ENCODE measurements around the gene ZNF57. TPM values are rescaled to one million over a fixed set of nuclear protein-coding genes. Genes with fewer than 3 reads are reported as not detected.
A peak's percentile ranks its signal among the peaks of the same experiment; 100 is the strongest.
"Not testable (repeated sequence)": the region's sequence is repeated elsewhere in the genome, so short reads cannot be mapped to it uniquely, and the experiment has no call there.

Gene ZNF57
- total RNA-seq, 2 donors from 2014 or later: 3.9 to 5.2 TPM

- Mint-ChIP-seq H3K27ac (no peak overlapping the region), H3K9me3 (peaks cover 9 to 10% of the 10 kb centered on the region in 2 donors), H3K36me3 (peaks cover 16% of the 10 kb centered on the region in 2 donors)
- no peak for ATAC-seq
- no peak for DNase-seq (ENCODE audit: low spot score in 2 of 2)
Measured at GRCh38 chr19:2927032-2927430, 26.3 kb downstream of the ZNF57 start.

GRCh38 chr19:2933490-2933910, 32.8 kb downstream of the ZNF57 start:
- DNase-seq (ENCODE audit: low spot score in 2 of 2) (no peak), ATAC-seq (no peak)
- Mint-ChIP-seq H3K27ac (no peak overlapping the region), H3K36me3 (peaks cover 55 to 77% of the 10 kb centered on the region in 2 donors), H3K9me3 (peaks cover 22 to 25% of the 10 kb centered on the region in 2 donors)

- not testable (repeated sequence) for DNase-seq (ENCODE audit: low spot score in 2 of 2); H3K27ac Mint-ChIP-seq; ATAC-seq
- Mint-ChIP-seq H3K36me3 (peaks cover 49 to 72% of the 10 kb centered on the region in 2 donors), H3K9me3 (peaks cover 18 to 20% of the 10 kb centered on the region in 2 donors)
Measured at GRCh38 chr19:2935863-2936262, 35.1 kb downstream of the ZNF57 start.

- peak overlapping the region in 1 of 2 donors; percentile 55 for H3K27ac Mint-ChIP-seq
- ATAC-seq (no peak), DNase-seq (ENCODE audit: low spot score in 2 of 2) (no peak)
- no peaks in the 10 kb centered on the region for H3K9me3 Mint-ChIP-seq
- H3K36me3 Mint-ChIP-seq: peaks cover 0 to 5% of the 10 kb centered on the region in 2 donors
Measured at GRCh38 chr19:2942928-2943640, 42.4 kb downstream of the ZNF57 start.

GRCh38 chr19:2944403-2944774, 43.7 kb downstream of the ZNF57 start:
- DNase-seq (ENCODE audit: low spot score in 2 of 2) (no peak), ATAC-seq (no peak)
- Mint-ChIP-seq H3K36me3 (peaks cover 0 to under 1% of the 10 kb centered on the region in 2 donors), H3K9me3 (no peaks in the 10 kb centered on the region), H3K27ac (peak overlapping the region; percentile 75 to 90)

GRCh38 chr19:2944775-2945574, 44.2 kb downstream of the ZNF57 start, which contains the start of gene ZNF77:
ZNF77 (minus strand) TSS chr19:2944971; CDS start chr19:2944840, 131 bp downstream.
- peaks cover 1 to 6% of the 10 kb centered on the region in 2 donors for H3K36me3 Mint-ChIP-seq
- peak within 1 kb of the TSS; percentile 90 to 96 for H3K27ac Mint-ChIP-seq
- ATAC-seq (peak; percentile 98 to 99), DNase-seq (ENCODE audit: low spot score in 2 of 2) (peak; percentile 97 to 99)
- H3K9me3 Mint-ChIP-seq: no peaks in the 10 kb centered on the region

- DNase-seq (ENCODE audit: low spot score in 2 of 2) (no peak), ATAC-seq (no peak)
- peaks cover 6 to 12% of the 10 kb centered on the region in 2 donors for H3K36me3 Mint-ChIP-seq
- H3K27ac Mint-ChIP-seq: peak overlapping the region; percentile 90 to 96
- no peaks in the 10 kb centered on the region for H3K9me3 Mint-ChIP-seq
Measured at GRCh38 chr19:2945575-2946184, 45.0 kb downstream of the ZNF57 start.

GRCh38 chr19:2949939-2950285, 49.2 kb downstream of the ZNF57 start:
- ATAC-seq (peak in 1 of 2 donors; percentile 1), DNase-seq (ENCODE audit: low spot score in 2 of 2) (no peak)
- no peaks in the 10 kb centered on the region for H3K9me3 Mint-ChIP-seq
- peak overlapping the region; percentile 98 for H3K27ac Mint-ChIP-seq
- peaks cover 6 to 12% of the 10 kb centered on the region in 2 donors for H3K36me3 Mint-ChIP-seq

GRCh38 chr19:2950286-2951124, 49.8 kb downstream of the ZNF57 start:
- Mint-ChIP-seq H3K36me3 (peaks cover 6 to 12% of the 10 kb centered on the region in 2 donors), H3K9me3 (no peaks in the 10 kb centered on the region), H3K27ac (peak overlapping the region; percentile 98)
- DNase-seq (ENCODE audit: low spot score in 2 of 2) (peak; percentile 99 to 100), ATAC-seq (peak; percentile 98)

- H3K9me3 Mint-ChIP-seq: no peaks in the 10 kb centered on the region
- H3K36me3 Mint-ChIP-seq: peaks cover 6 to 12% of the 10 kb centered on the region in 2 donors
- peak overlapping the region in 1 of 2 donors; percentile 72 for H3K27ac Mint-ChIP-seq
- ATAC-seq: no peak
- no peak for DNase-seq (ENCODE audit: low spot score in 2 of 2)
Measured at GRCh38 chr19:2952953-2953481, 52.3 kb downstream of the ZNF57 start.

GRCh38 chr19:2957160-2957559, 56.4 kb downstream of the ZNF57 start:
- no peaks in the 10 kb centered on the region for H3K9me3 Mint-ChIP-seq
- H3K36me3 Mint-ChIP-seq: no peaks in the 10 kb centered on the region
- DNase-seq (ENCODE audit: low spot score in 2 of 2) (no peak), ATAC-seq (no peak)
- no peak overlapping the region for H3K27ac Mint-ChIP-seq

GRCh38 chr19:2960120-2960519, 59.4 kb downstream of the ZNF57 start:
- no peak for DNase-seq (ENCODE audit: low spot score in 2 of 2)
- no peaks in the 10 kb centered on the region for H3K36me3 Mint-ChIP-seq
- H3K27ac Mint-ChIP-seq: no peak overlapping the region
- no peak for ATAC-seq
- no peaks in the 10 kb centered on the region for H3K9me3 Mint-ChIP-seq

GRCh38 chr19:2962018-2962670, 61.4 kb downstream of the ZNF57 start:
- H3K27ac Mint-ChIP-seq: no peak overlapping the region
- DNase-seq (ENCODE audit: low spot score in 2 of 2) (peak in 1 of 2 donors; percentile 71), ATAC-seq (peak; percentile 80 to 95)
- H3K36me3 Mint-ChIP-seq: no peaks in the 10 kb centered on the region
- H3K9me3 Mint-ChIP-seq: no peaks in the 10 kb centered on the region

- Mint-ChIP-seq H3K36me3 (no peaks in the 10 kb centered on the region), H3K9me3 (no peaks in the 10 kb centered on the region), H3K27ac (peak overlapping the region in 1 of 2 donors; percentile 56)
- ATAC-seq (no peak), DNase-seq (ENCODE audit: low spot score in 2 of 2) (no peak)
Measured at GRCh38 chr19:2963122-2963521, 62.4 kb downstream of the ZNF57 start.

- not testable (repeated sequence) for H3K9me3 Mint-ChIP-seq; DNase-seq (ENCODE audit: low spot score in 2 of 2); H3K36me3 Mint-ChIP-seq; ATAC-seq
- H3K27ac Mint-ChIP-seq: peak overlapping the region in 1 of 2 donors; percentile 56
Measured at GRCh38 chr19:2963631-2964030, 62.9 kb downstream of the ZNF57 start.

All from activated naive CD4-positive, alpha-beta T cell treated with anti-CD3 and anti-CD28 coated beads, Interleukin-2, amount 50 U/mL, for 72 hours (primary cell).